Measurements from ENCODE around the gene NEDD4L. TPM values are rescaled to one million over a fixed set of nuclear protein-coding genes. Genes with fewer than 3 reads are reported as not detected.

NEDD4L gene
- total RNA-seq, 1 donor from 2014 or later, result 93.9 TPM

- Mint-ChIP-seq H3K9me3 (ENCODE audit: unreplicated experiment) (peaks cover 6% of the 10 kb centered on the region), H3K36me3 (ENCODE audit: low read depth, unreplicated experiment) (peaks cover 2% of the 10 kb centered on the region), H3K27me3 (ENCODE audit: low read depth, unreplicated experiment) (no peaks in the 10 kb centered on the region), H3K27ac (ENCODE audit: unreplicated experiment) (no peak overlapping the region), H3K4me3 (ENCODE audit: unreplicated experiment) (no peak overlapping the region), H3K4me1 (ENCODE audit: low read depth, unreplicated experiment) (peaks cover 2% of the 10 kb centered on the region)
- no peak for FAIRE-seq
- H4K20me1 ChIP-seq (ENCODE audit: insufficient read depth, low read length), result no peaks in the 10 kb centered on the region
- H2AFZ ChIP-seq (ENCODE audit: low read depth, low read length), result no peak overlapping the region
- H3K4me3 ChIP-seq (ENCODE audit: insufficient read depth, low read depth, low read length), result no peak overlapping the region
- no peak overlapping the region for H3K9ac ChIP-seq (ENCODE audit: low read length)
- H3K4me2 ChIP-seq (ENCODE audit: low read length), result no peak overlapping the region
- no peak for TF ChIP-seq EZH2 (IDR thresholded peaks at IDR 0.05; ENCODE audit: insufficient read depth, low read length)
- TF ChIP-seq CTCF (IDR thresholded peaks at IDR 0.05; ENCODE audit: insufficient read depth, low read depth, low read length), result no peak
- no peaks in the 10 kb centered on the region for H3K79me2 ChIP-seq (ENCODE audit: insufficient read depth, low read length)
- H3K27ac ChIP-seq (ENCODE audit: low read depth, low read length), result no peak overlapping the region
- peaks cover 11% of the 10 kb centered on the region for H3K4me1 ChIP-seq (ENCODE audit: insufficient read depth, low read length)
- no peaks in the 10 kb centered on the region for H3K27me3 ChIP-seq (ENCODE audit: insufficient read depth, low read length)
- no peaks in the 10 kb centered on the region for H3K9me3 ChIP-seq (ENCODE audit: insufficient read depth, low read depth, low read length)
- no peaks in the 10 kb centered on the region for H3K36me3 ChIP-seq (ENCODE audit: insufficient read depth, low read length)
- DNase-seq (ENCODE audit: low read depth), result no peak
Measured at GRCh38 chr18:58015065-58015780, 28.8 kb upstream of the NEDD4L start.

- DNase-seq (ENCODE audit: low read depth) (no peak), FAIRE-seq (no peak)
- TF ChIP-seq CTCF (IDR thresholded peaks at IDR 0.05; ENCODE audit: insufficient read depth, low read depth, low read length) (no peak), EZH2 (IDR thresholded peaks at IDR 0.05; ENCODE audit: insufficient read depth, low read length) (no peak)
- Histone ChIP-seq H4K20me1 (ENCODE audit: insufficient read depth, low read length) (no peaks in the 10 kb centered on the region), H3K4me2 (ENCODE audit: low read length) (no peak overlapping the region), H3K4me3 (ENCODE audit: insufficient read depth, low read depth, low read length) (no peak overlapping the region), H3K4me1 (ENCODE audit: insufficient read depth, low read length) (peaks cover 11% of the 10 kb centered on the region), H3K9ac (ENCODE audit: low read length) (no peak overlapping the region), H3K9me3 (ENCODE audit: insufficient read depth, low read depth, low read length) (no peaks in the 10 kb centered on the region), H3K79me2 (ENCODE audit: insufficient read depth, low read length) (no peaks in the 10 kb centered on the region), H3K36me3 (ENCODE audit: insufficient read depth, low read length) (no peaks in the 10 kb centered on the region), H3K27ac (ENCODE audit: low read depth, low read length) (no peak overlapping the region), H2AFZ (ENCODE audit: low read depth, low read length) (no peak overlapping the region), H3K27me3 (ENCODE audit: insufficient read depth, low read length) (no peaks in the 10 kb centered on the region)
- H3K27me3 Mint-ChIP-seq (ENCODE audit: low read depth, unreplicated experiment), result peaks cover 2% of the 10 kb centered on the region
- H3K9me3 Mint-ChIP-seq (ENCODE audit: unreplicated experiment), result peaks cover 6% of the 10 kb centered on the region
- H3K4me1 Mint-ChIP-seq (ENCODE audit: low read depth, unreplicated experiment), result peaks cover 2% of the 10 kb centered on the region
- H3K36me3 Mint-ChIP-seq (ENCODE audit: low read depth, unreplicated experiment), result peaks cover 2% of the 10 kb centered on the region
- H3K4me3 Mint-ChIP-seq (ENCODE audit: unreplicated experiment), result no peak overlapping the region
- H3K27ac Mint-ChIP-seq (ENCODE audit: unreplicated experiment), result no peak overlapping the region
Measured at GRCh38 chr18:58017267-58017666, 26.8 kb upstream of the NEDD4L start.

- FAIRE-seq, result no peak
Measured at GRCh38 chr18:58020567-58021107, 23.4 kb upstream of the NEDD4L start.

More at GRCh38 chr18:58020567-58021107, 23.4 kb upstream of the NEDD4L start:
- H3K79me2 ChIP-seq (ENCODE audit: insufficient read depth, low read length), result no peaks in the 10 kb centered on the region
- no peak overlapping the region for H3K9ac ChIP-seq (ENCODE audit: low read length)
- Mint-ChIP-seq H3K4me3 (ENCODE audit: unreplicated experiment) (no peak overlapping the region), H3K4me1 (ENCODE audit: low read depth, unreplicated experiment) (no peaks in the 10 kb centered on the region), H3K9me3 (ENCODE audit: unreplicated experiment) (peaks cover 6% of the 10 kb centered on the region), H3K27ac (ENCODE audit: unreplicated experiment) (peak overlapping the region; percentile 47), H3K36me3 (ENCODE audit: low read depth, unreplicated experiment) (peaks cover 2% of the 10 kb centered on the region), H3K27me3 (ENCODE audit: low read depth, unreplicated experiment) (peaks cover 2% of the 10 kb centered on the region)
- TF ChIP-seq EZH2 (IDR thresholded peaks at IDR 0.05; ENCODE audit: insufficient read depth, low read length), result no peak
- DNase-seq (ENCODE audit: low read depth), result no peak
- no peak overlapping the region for H2AFZ ChIP-seq (ENCODE audit: low read depth, low read length)
- no peaks in the 10 kb centered on the region for H4K20me1 ChIP-seq (ENCODE audit: insufficient read depth, low read length)
- H3K9me3 ChIP-seq (ENCODE audit: insufficient read depth, low read depth, low read length), result no peaks in the 10 kb centered on the region
- no peak overlapping the region for H3K27ac ChIP-seq (ENCODE audit: low read depth, low read length)
- H3K36me3 ChIP-seq (ENCODE audit: insufficient read depth, low read length), result no peaks in the 10 kb centered on the region
- no peaks in the 10 kb centered on the region for H3K4me1 ChIP-seq (ENCODE audit: insufficient read depth, low read length)
- H3K27me3 ChIP-seq (ENCODE audit: insufficient read depth, low read length), result no peaks in the 10 kb centered on the region
- no peak overlapping the region for H3K4me2 ChIP-seq (ENCODE audit: low read length)
- H3K4me3 ChIP-seq (ENCODE audit: insufficient read depth, low read depth, low read length), result no peak overlapping the region
